AG09309 (cell line): Measurements from ENCODE around the gene ATP8A2.

Experiments used
- DNase-seq: peaks from one replicate; pipeline ENCODE4 v3.0.0-alpha.2; 2010; ENCODE audit warnings: low read depth
- H3K4me3 ChIP-seq: 2 replicates; pipeline ENCODE4 v1.5.1; 2011; ENCODE audit warnings: mild to moderate bottlenecking, low read depth, low read length, moderate library complexity; ENCODE audit not compliant: control insufficient read depth
- TF ChIP-seq, protein P1 (sequence below): IDR thresholded peaks from 2 replicates; pipeline ENCODE4 v1.5.1; 2011; ENCODE audit warnings: mild to moderate bottlenecking, low read depth, low read length, inconsistent platforms; ENCODE audit not compliant: insufficient read depth, control insufficient read depth; ENCODE audit errors: missing control alignments

ATP8A2 gene

GRCh38 chr13:25727250-25727649, 355.5 kb downstream of the ATP8A2 start:
- DNase-seq = no peak
- H3K4me3 ChIP-seq = no peak overlapping the region
- TF ChIP-seq, protein P1, sequence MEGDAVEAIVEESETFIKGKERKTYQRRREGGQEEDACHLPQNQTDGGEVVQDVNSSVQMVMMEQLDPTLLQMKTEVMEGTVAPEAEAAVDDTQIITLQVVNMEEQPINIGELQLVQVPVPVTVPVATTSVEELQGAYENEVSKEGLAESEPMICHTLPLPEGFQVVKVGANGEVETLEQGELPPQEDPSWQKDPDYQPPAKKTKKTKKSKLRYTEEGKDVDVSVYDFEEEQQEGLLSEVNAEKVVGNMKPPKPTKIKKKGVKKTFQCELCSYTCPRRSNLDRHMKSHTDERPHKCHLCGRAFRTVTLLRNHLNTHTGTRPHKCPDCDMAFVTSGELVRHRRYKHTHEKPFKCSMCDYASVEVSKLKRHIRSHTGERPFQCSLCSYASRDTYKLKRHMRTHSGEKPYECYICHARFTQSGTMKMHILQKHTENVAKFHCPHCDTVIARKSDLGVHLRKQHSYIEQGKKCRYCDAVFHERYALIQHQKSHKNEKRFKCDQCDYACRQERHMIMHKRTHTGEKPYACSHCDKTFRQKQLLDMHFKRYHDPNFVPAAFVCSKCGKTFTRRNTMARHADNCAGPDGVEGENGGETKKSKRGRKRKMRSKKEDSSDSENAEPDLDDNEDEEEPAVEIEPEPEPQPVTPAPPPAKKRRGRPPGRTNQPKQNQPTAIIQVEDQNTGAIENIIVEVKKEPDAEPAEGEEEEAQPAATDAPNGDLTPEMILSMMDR = no peak

DNA sequence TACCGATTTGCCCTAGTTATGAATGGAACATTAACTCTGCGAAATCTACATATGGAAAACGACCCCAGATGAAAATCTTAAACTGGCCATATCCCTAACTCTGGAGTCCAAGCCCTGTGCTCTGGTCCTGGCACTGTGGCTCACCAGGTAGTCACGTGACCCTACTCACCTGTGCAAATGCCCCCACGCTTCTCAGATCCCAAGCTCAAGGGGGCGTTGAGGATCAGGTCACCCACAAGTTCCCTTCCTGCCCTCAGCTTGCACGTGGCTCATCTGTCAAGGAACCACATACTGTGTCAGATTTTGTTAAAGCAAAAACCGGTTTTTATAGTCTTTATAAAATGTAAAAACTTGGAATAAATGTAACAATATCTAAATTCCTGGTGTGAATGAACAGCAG, 356.0 kb downstream of the ATP8A2 start:
- TF ChIP-seq, protein P1 = no peak
- DNase-seq = no peak
- H3K4me3 ChIP-seq = no peak overlapping the region

- DNase-seq = no peak
- no peak overlapping the region for H3K4me3 ChIP-seq
- TF ChIP-seq, protein P1 = no peak
Observed at GRCh38 chr13:25729201-25729600, 357.4 kb downstream of the ATP8A2 start.

- DNase-seq = no peak
Observed at GRCh38 chr13:25731037-25731436, 359.3 kb downstream of the ATP8A2 start.

GRCh38 chr13:25731536-25731935, 359.8 kb downstream of the ATP8A2 start:
- TF ChIP-seq, protein P1 = no peak
- H3K4me3 ChIP-seq = no peak overlapping the region
- no peak for DNase-seq

More at GRCh38 chr13:25731037-25731436, 359.3 kb downstream of the ATP8A2 start:
- H3K4me3 ChIP-seq = no peak overlapping the region
- TF ChIP-seq, protein P1 = no peak

DNA sequence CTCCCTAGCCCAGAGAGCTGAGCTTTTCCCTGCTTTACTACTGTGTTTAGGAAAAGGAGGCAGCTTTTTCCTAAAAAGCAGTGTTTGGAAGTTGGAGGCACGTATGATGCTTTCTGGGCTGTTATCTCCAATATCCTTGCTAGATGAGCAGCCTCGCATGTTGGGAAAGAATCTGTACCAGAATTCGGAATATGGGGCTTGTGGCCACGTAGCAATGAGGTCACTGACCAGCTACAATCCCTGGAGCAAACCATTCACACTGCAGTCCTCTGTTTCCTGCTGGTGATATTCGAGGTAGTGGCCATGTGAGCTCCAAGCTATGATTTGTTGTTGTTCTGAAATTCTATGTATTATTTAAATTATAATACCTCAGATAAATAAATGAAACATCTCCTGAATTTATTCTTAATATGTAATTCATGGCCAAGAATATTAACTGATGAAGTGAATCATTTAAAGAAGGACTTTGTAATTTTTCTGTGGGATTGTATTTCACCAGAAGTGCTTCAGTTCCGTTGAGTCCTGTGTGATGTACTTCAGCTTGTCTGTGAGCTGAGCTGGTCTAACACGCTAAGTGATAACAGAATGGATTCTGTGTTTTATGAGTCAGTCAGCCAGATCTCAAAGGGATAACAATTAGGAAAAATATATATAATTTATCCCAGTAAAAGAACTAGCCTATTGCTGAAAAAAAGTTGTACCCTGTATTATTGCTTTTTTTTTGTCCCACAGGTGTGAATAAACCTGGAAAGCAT, 360.5 kb downstream of the ATP8A2 start:
- DNase-seq = no peak
- no peak overlapping the region for H3K4me3 ChIP-seq
- TF ChIP-seq, protein P1 = no peak
